ENCODE measurements around the gene GNG8. TPM values are rescaled to one million over a fixed set of nuclear protein-coding genes. Genes with fewer than 3 reads are reported as not detected.

Gene GNG8
- total RNA-seq, 1 experiment from 2014 or later = not detected

- Histone ChIP-seq H3K36me3 (ENCODE audit: control insufficient read depth, insufficient read depth, low read length) (no peaks in the 10 kb centered on the region; the same call in none of the 2 replicates), H3K27me3 (replicated peaks; ENCODE audit: control insufficient read depth, insufficient read depth, low read length) (no peaks in the 10 kb centered on the region), H3K4me3 (ENCODE audit: low read depth, low read length) (no peak overlapping the region), H3K9me3 (no peaks in the 10 kb centered on the region), H3K4me1 (no peaks in the 10 kb centered on the region)
- peaks cover 6% of the 10 kb centered on the region for H3K4me1 Mint-ChIP-seq (ENCODE audit: low read depth, unreplicated experiment)
- no peak overlapping the region for H3K27ac Mint-ChIP-seq (ENCODE audit: unreplicated experiment)
- no peak overlapping the region for H3K4me3 Mint-ChIP-seq (ENCODE audit: unreplicated experiment)
- no TSS peak for BruUV-seq (replicated peaks)
- no peaks in the 10 kb centered on the region for H3K9me3 Mint-ChIP-seq (ENCODE audit: unreplicated experiment)
- CTCF ChIA-PET = interaction anchor here (1.0 to 3.1 kb wide), 7 partner anchors 9 to 618 kb away, joined by 3 to 60 read pairs (median 5); partner anchors contain the start of genes CALM3, CCDC61 and DACT3
- peaks cover 26% of the 10 kb centered on the region for H3K36me3 Mint-ChIP-seq (ENCODE audit: insufficient read depth, unreplicated experiment)
- no peak for DNase-seq
- intact Hi-C loops (cut with micrococcal nuclease; ENCODE audit: unreplicated experiment) = no loop called here
- no peak for TF ChIP-seq CTCF (IDR thresholded peaks at IDR 0.05; ENCODE audit: insufficient read depth in 1 of 2, low read depth in 1 of 2, low read length in 1 of 2, severe bottlenecking in 1 of 2, unreplicated experiment in 1 of 2)
- H3K27me3 Mint-ChIP-seq (ENCODE audit: insufficient read depth, unreplicated experiment) = no peaks in the 10 kb centered on the region
- POLR2A ChIA-PET = interaction anchor here (1.0 kb wide), 1 partner anchor 10 kb away, joined by 3 read pairs; no protein-coding TSS in a partner anchor
These were observed 22.5 kb downstream of the GNG8 start for GRCh38 chr19:46613525-46613924.

GRCh38 chr19:46611776-46612175, 24.2 kb downstream of the GNG8 start:
- H3K9me3 ChIP-seq = no peaks in the 10 kb centered on the region
- Mint-ChIP-seq H3K4me3 (ENCODE audit: unreplicated experiment) (no peak overlapping the region), H3K27ac (ENCODE audit: unreplicated experiment) (no peak overlapping the region), H3K9me3 (ENCODE audit: unreplicated experiment) (no peaks in the 10 kb centered on the region), H3K4me1 (ENCODE audit: low read depth, unreplicated experiment) (peaks cover 6% of the 10 kb centered on the region), H3K36me3 (ENCODE audit: insufficient read depth, unreplicated experiment) (peaks cover 42% of the 10 kb centered on the region), H3K27me3 (ENCODE audit: insufficient read depth, unreplicated experiment) (no peaks in the 10 kb centered on the region)
- H3K27me3 ChIP-seq (replicated peaks; ENCODE audit: control insufficient read depth, insufficient read depth, low read length) = no peaks in the 10 kb centered on the region
- no TSS peak for BruUV-seq (replicated peaks)
- intact Hi-C loops (cut with micrococcal nuclease; ENCODE audit: unreplicated experiment) = no loop called here
- ChIA-PET CTCF (interaction anchor here (0.6 to 2.7 kb wide), 5 partner anchors 9 to 282 kb away, joined by 3 to 19 read pairs (median 6); partner anchors contain the start of genes CALM3 and DACT3), POLR2A (interaction anchor here (0.5 to 1.5 kb wide), 3 partner anchors 11 to 64 kb away, joined by 3 to 6 read pairs (median 3); partner anchors contain the start of gene CALM3)
- no peak overlapping the region for H3K4me3 ChIP-seq (ENCODE audit: low read depth, low read length)
- no peak for DNase-seq
- no peak for TF ChIP-seq CTCF (IDR thresholded peaks at IDR 0.05; ENCODE audit: insufficient read depth in 1 of 2, low read depth in 1 of 2, low read length in 1 of 2, severe bottlenecking in 1 of 2, unreplicated experiment in 1 of 2)
- H3K36me3 ChIP-seq (ENCODE audit: control insufficient read depth, insufficient read depth, low read length) = peaks cover 7% of the 10 kb centered on the region
- H3K4me1 ChIP-seq = no peaks in the 10 kb centered on the region

GRCh38 chr19:46610851-46611770, 24.9 kb downstream of the GNG8 start:
- intact Hi-C loops (cut with micrococcal nuclease; ENCODE audit: unreplicated experiment) = no loop called here
- BruUV-seq (replicated peaks) = no TSS peak

More at GRCh38 chr19:46610851-46611770, 24.9 kb downstream of the GNG8 start:
- peaks cover 7% of the 10 kb centered on the region for H3K36me3 ChIP-seq (ENCODE audit: control insufficient read depth, insufficient read depth, low read length)
- no peaks in the 10 kb centered on the region for H3K9me3 ChIP-seq
- no peak overlapping the region for H3K4me3 ChIP-seq (ENCODE audit: low read depth, low read length)
- no peaks in the 10 kb centered on the region for H3K27me3 ChIP-seq (replicated peaks; ENCODE audit: control insufficient read depth, insufficient read depth, low read length)
- no peak for DNase-seq
- Mint-ChIP-seq H3K4me1 (ENCODE audit: low read depth, unreplicated experiment) (peaks cover 6% of the 10 kb centered on the region), H3K4me3 (ENCODE audit: unreplicated experiment) (no peak overlapping the region), H3K9me3 (ENCODE audit: unreplicated experiment) (no peaks in the 10 kb centered on the region), H3K27me3 (ENCODE audit: insufficient read depth, unreplicated experiment) (no peaks in the 10 kb centered on the region), H3K36me3 (ENCODE audit: insufficient read depth, unreplicated experiment) (peaks cover 49% of the 10 kb centered on the region), H3K27ac (ENCODE audit: unreplicated experiment) (no peak overlapping the region)
- ChIA-PET POLR2A (interaction anchor here (0.5 to 1.5 kb wide), 3 partner anchors 10 to 147 kb away, joined by 3 to 6 read pairs (median 3); partner anchors contain the start of gene CALM3), CTCF (interaction anchor here (0.6 to 2.7 kb wide), 4 partner anchors 8 to 103 kb away, joined by 3 to 19 read pairs (median 8); partner anchors contain the start of genes CALM3 and DACT3)
- H3K4me1 ChIP-seq = no peaks in the 10 kb centered on the region
- no peak for TF ChIP-seq CTCF (IDR thresholded peaks at IDR 0.05; ENCODE audit: insufficient read depth in 1 of 2, low read depth in 1 of 2, low read length in 1 of 2, severe bottlenecking in 1 of 2, unreplicated experiment in 1 of 2)
